HT1080 (cell line): Measurements from ENCODE around the gene LOXL3. TPM values are rescaled to one million over a fixed set of nuclear protein-coding genes. Genes with fewer than 3 reads are reported as not detected.

Experiments used
- DNase-seq: peaks from one replicate; pipeline ENCODE4 v3.0.0-alpha.2; 2015; ENCODE audit warnings: low read depth
- total RNA-seq: library from RNA; depleted of rRNA; stranded (reverse); fragments of >200 nt; shearing (Covaris generic); gene quantifications from 2 replicates; pipeline ENCODE4 v1.2.3, GENCODE V29; 2014

The LOXL3 gene
- total RNA-seq, 1 experiment from 2014 or later: 49.8 TPM

GRCh38 chr2:74551942-74552913 is 1.5 kb downstream of the LOXL3 start:
- DNase-seq: peak; percentile 70

- no peak for DNase-seq
These were observed 2.2 kb downstream of the LOXL3 start for GRCh38 chr2:74551530-74551929.

GRCh38 chr2:74550231-74550630 is 3.5 kb downstream of the LOXL3 start:
- no peak for DNase-seq

DNA sequence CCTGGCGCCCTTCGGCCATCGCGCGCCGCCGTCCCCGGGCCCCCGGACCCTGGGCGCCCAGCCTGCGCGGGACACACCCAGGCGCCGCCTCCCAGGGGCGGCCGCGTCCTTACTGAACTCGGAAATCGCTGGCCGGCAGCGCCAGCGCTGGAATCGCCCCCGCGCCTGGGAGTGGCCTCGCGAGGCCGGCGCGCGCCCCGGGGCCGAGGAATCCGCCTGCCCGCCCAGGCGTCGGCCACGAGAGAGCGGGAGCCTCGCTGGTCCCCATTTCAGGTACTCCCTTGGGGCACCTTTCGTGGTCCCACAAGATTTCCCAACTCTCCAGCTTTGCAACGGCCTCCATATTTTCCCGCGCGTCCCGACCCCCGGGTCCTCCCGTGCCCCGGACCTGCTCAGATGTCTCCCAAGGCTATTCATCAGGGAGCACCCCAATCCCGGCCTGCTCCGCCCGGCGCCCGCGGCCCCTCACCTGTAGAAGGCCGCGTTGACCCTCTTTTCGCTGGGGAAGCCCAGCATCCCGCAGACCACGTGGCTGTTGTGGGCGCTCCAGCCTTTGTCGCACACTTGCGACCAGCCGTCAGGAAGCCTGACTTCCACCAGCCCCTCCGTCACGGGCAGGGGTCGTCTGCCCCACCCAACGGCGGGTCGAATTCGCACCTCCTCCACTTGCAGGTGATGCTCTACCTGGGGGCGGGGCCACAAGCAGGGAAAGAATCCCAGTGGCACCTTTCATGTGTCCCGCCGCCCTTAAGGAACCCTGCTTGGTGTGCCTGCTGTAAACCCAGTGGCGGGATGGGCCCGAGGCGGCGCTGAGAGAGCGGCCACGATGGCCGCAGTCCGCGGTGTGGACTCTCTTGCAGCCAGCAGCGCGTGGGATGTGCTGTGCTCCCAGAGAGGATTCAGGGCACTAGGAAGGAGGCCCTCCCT is 4.6 kb downstream of the LOXL3 start:
- no peak for DNase-seq

GRCh38 chr2:74548285-74548899 is 5.3 kb downstream of the LOXL3 start:
- DNase-seq: no peak

GRCh38 chr2:74546004-74546403 is 7.7 kb downstream of the LOXL3 start:
- no peak for DNase-seq

GRCh38 chr2:74544634-74545033 is 9.1 kb downstream of the LOXL3 start:
- no peak for DNase-seq

DNA sequence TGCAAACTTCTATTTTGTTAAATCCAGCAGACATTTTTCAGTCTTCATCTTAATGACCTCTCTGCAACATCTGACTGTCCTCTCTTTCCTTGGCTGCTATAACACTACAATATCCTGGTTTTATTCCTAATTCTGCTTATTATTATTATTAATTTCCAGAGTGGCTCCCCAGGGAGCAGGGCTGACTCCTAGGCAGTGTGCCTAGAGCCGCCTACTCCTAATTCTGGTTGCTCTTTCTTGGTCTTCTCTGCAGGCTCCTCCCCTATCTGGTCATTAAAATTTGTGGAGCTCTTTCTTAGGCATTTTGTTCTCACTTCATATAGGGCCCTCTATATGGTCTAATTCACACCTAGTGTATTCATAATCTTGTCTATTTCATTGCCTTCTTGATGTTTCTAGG is 10.8 kb downstream of the LOXL3 start:
- no peak for DNase-seq

DNA sequence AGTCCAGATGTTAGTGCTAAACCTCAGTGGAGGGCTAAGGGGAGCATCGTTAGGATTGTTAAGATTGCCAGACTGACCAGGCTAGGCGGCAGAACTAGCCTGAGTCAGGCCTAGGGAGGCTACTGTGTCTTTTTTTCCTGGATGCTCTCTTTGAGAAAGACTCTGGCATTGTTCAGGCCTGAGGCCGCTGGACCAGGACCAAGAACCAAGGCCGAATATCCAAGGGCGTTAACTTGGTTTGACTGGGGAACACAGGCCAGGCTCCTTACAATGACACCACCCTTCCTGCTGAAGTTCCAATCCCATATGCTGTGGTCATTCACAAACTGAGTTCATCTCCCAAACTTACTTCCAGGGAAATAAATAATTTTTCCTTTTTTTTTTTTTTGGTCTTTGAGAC is 13.5 kb downstream of the LOXL3 start:
- DNase-seq: no peak

DNA sequence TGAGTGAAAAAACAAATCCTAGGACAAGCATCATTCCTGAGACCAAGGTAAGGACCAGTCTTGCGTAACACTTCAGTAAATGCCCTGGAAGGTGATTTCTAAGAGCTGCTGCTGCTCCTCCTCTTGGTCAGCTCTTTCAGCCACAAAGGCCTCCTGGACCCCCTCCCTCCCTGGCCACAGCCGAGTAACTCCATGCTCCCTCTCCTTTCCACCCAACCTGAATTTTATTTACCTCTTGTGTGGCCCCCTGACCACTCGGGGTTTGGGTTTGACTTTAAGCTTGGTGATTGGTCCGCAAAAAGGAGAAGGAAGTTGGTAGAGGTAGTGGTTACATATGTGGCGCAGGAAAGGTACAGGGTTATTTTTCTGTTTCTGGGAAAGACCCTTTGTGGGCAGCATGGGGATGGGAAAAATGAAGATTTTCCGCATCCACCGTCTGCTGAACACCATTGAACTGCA is 14.8 kb downstream of the LOXL3 start:
- no peak for DNase-seq

- DNase-seq: peak; percentile 48
These were observed 16.6 kb downstream of the LOXL3 start for GRCh38 chr2:74537140-74537539.

DNA sequence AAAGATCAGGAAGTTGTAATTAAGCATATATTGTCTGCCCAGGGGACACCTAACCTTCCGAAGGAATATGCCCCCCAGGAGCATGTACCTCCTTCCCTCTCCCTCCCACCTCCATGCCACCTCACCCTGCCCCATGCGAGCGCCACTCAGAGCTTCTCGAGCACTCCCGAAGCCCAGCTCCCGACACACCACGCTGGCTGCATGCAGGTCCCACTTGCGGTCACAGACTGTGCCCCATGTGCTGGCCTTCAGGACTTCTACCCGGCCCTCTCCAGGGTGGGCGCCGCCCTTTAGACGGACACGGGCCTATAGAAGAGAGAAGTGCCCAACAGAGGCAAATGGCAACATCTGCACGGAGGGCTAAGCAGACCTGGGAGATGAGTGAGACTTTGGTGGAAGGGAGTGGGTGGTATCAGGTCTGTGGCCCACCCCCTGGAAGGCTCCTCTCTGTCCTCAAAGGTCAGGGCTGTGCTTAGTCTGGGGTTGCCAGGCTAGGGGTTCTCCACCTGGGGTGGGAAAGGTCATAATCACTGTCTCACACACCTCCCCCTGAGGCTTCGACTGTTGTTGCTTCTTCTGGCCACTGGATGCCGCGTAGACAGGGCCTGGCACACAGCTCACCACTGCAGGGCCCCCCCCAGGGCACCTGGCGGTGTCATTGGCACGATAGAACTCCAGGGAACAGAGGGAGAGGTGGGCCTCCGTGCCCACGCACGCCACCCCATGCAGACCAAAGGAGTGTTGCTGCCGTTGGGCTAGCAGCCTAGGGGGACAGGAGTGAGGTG is 17.4 kb downstream of the LOXL3 start:
- DNase-seq: no peak

GRCh38 chr2:74535440-74535965 is 18.2 kb downstream of the LOXL3 start:
- no peak for DNase-seq

- no peak for DNase-seq
These were observed 19.3 kb downstream of the LOXL3 start for GRCh38 chr2:74534411-74534810.

GRCh38 chr2:74533464-74533863 is 20.3 kb downstream of the LOXL3 start:
- no peak for DNase-seq

GRCh38 chr2:74532222-74532621 is 21.5 kb downstream of the LOXL3 start:
- peak; percentile 28 for DNase-seq

GRCh38 chr2:74531666-74532065 is 22.1 kb downstream of the LOXL3 start:
- no peak for DNase-seq

- DNase-seq: peak; percentile 45
These were observed 23.2 kb downstream of the LOXL3 start for GRCh38 chr2:74530239-74531187.
